Stomach (tissue), 9 donors: Measurements from ENCODE around the gene CCDC51. TPM values are rescaled to one million over a fixed set of nuclear protein-coding genes. Genes with fewer than 3 reads are reported as not detected.

Experiments used
- DNase-seq, 2 donors: peaks; one replicate each; pipeline versions ENCODE4 v3.0.0 to v3.0.0-alpha.2; 2013 to 2019
- H3K27ac ChIP-seq, 5 donors: fragments of 200-600 bp in 4 of 5; sonication (generic) in 4 of 5; one replicate each; pipeline ENCODE4 v1.5.1; 2013 to 2019; ENCODE audit warnings: mild to moderate bottlenecking in 1 of 5, moderate library complexity in 1 of 5
- H3K27me3 ChIP-seq, 3 donors: fragments of 200-600 bp; sonication (generic); one replicate each; pipeline ENCODE4 v1.5.1; 2017 to 2019; ENCODE audit warnings: mixed run types in 1 of 3
- H3K36me3 ChIP-seq, 4 donors: fragments of 200-600 bp; sonication (generic); 1 replicate in 3 of 4; 2 replicates in 1 of 4; pipeline ENCODE4 v1.5.1; 2016 to 2019
- H3K4me1 ChIP-seq, 4 donors: fragments of 200-600 bp; sonication (generic); one replicate each; pipeline ENCODE4 v1.5.1; 2016 to 2019
- H3K4me3 ChIP-seq, 4 donors: fragments of 200-600 bp; sonication (generic) in 3 of 4; one replicate each; pipeline ENCODE4 v1.5.1; 2016 to 2019; ENCODE audit warnings: mild to moderate bottlenecking in 1 of 4
- H3K9me3 ChIP-seq, 4 donors: fragments of 200-600 bp; sonication (generic); one replicate each; pipeline ENCODE4 v1.5.1; 2016 to 2019
- EP300 ChIP-seq: sonication (generic); formaldehyde crosslinking; IDR thresholded peaks from one replicate; pipeline ENCODE4 v1.6.1; 2017; ENCODE audit warnings: antibody characterized with exemption
- POLR2A ChIP-seq, 4 donors: fragments of 450-650 bp; IDR thresholded peaks; one replicate each; pipeline ENCODE4 v1.6.1; 2016; ENCODE audit warnings: antibody characterized with exemption in 4 of 4, control low read depth in 2 of 4, mild to moderate bottlenecking in 1 of 4, moderate library complexity in 1 of 4
- POLR2AphosphoS5 ChIP-seq, 3 donors: sonication (generic); formaldehyde crosslinking; IDR thresholded peaks; one replicate each; pipeline ENCODE4 v1.6.1; 2016; ENCODE audit warnings: antibody characterized with exemption in 3 of 3
- WGBS, 5 donors: extraction: QIAGEN DNeasy Blood & Tissue Kit in 3 of 5; methylation state at CpG; one replicate each; pipeline versions ENCODE4 v1.1.5 to v1.1.7; 2013 to 2018; 5-methylcytosine and 5-hydroxymethylcytosine counted together
- intact Hi-C: fragments of 100-400 bp; cut with DNase I; formaldehyde crosslinking; loops from one replicate; pipeline ENCODE4 v1.15.1; 2023; ENCODE audit warnings: low total_unique reads
- polyA plus RNA-seq, 3 donors: library from polyadenylated mRNA; stranded (reverse); fragments of 200-250 nt; gene quantifications; one replicate each; pipeline ENCODE4 v1.2.3, GENCODE V29; 2013
- total RNA-seq, 5 donors: library from RNA; depleted of rRNA; stranded (reverse); fragments of >200 nt; gene quantifications; one replicate each; pipeline versions ENCODE4 v1.1.0 to v1.2.3, GENCODE V29; 2014 to 2016
- TF ChIP-seq, protein P1 (sequence below), 7 experiments: fragments of 450-650 bp in 4 of 7; fragments of 200-600 bp in 3 of 7; sonication (generic) in 3 of 7; IDR thresholded peaks; one replicate each; pipeline ENCODE4 v1.5.1; 2016 to 2019; ENCODE audit warnings: antibody characterized with exemption in 7 of 7, control low read depth in 2 of 7, mild to moderate bottlenecking in 1 of 7
- donor health status: healthy with polysubstance abuse.
- donor health status: Bipolar disorder and iron deficiency.
- donor health status: healthy.

Gene CCDC51
- total and polyA plus RNA-seq, 8 donors = 1.8 to 12.5 (median 8.3) TPM

- DNase-seq = no peak
- Histone ChIP-seq H3K4me1 (peaks cover 32 to 54% (median 44%) of the 10 kb centered on the region in 4 donors), H3K9me3 (no peaks in the 10 kb centered on the region), H3K4me3 (no peak overlapping the region), H3K27me3 (no peaks in the 10 kb centered on the region), H3K27ac (no peak overlapping the region), H3K36me3 (peaks cover 25 to 72% (median 62%) of the 10 kb centered on the region in 4 donors)
- TF ChIP-seq POLR2A (IDR thresholded peaks at IDR 0.05) = no peak
- TF ChIP-seq EP300 = no peak
- WGBS, 5 donors = 53 to 83% (median 69%) methylated on average over 2 to 3 of the region's 3 CpGs
- intact Hi-C loops = no loop called here
These were observed 17.6 kb downstream of the CCDC51 start for GRCh38 chr3:48422272-48422671.

DNA sequence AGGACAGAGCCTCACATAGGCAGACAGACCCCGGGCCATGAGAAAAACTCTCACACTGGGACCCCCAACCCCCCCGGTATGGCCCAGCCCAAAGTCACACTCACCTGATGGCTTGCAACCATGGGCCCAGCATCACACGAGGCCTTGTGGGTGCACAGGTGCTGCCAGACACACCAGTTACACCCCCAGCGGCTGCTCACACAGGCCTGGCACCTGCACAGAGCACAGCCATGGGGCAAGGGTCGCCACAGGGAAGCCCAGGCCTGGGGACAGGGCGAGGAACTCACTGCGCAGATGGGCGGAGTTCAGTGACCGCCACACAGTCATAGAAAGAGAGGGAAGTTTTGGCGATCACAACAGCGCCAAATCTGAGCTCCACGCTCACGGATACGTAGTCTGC lies 19.4 kb downstream of the CCDC51 start:
- Histone ChIP-seq H3K4me3 (no peak overlapping the region), H3K27me3 (no peaks in the 10 kb centered on the region), H3K4me1 (peaks cover 15 to 37% (median 27%) of the 10 kb centered on the region in 4 donors), H3K36me3 (peaks cover 32 to 89% (median 79%) of the 10 kb centered on the region in 4 donors), H3K9me3 (no peaks in the 10 kb centered on the region), H3K27ac (no peak overlapping the region)
- WGBS, 5 donors = 86 to 93% (median 93%) methylated on average over 10 to 14 of the region's 14 CpGs
- TF ChIP-seq, protein P1, sequence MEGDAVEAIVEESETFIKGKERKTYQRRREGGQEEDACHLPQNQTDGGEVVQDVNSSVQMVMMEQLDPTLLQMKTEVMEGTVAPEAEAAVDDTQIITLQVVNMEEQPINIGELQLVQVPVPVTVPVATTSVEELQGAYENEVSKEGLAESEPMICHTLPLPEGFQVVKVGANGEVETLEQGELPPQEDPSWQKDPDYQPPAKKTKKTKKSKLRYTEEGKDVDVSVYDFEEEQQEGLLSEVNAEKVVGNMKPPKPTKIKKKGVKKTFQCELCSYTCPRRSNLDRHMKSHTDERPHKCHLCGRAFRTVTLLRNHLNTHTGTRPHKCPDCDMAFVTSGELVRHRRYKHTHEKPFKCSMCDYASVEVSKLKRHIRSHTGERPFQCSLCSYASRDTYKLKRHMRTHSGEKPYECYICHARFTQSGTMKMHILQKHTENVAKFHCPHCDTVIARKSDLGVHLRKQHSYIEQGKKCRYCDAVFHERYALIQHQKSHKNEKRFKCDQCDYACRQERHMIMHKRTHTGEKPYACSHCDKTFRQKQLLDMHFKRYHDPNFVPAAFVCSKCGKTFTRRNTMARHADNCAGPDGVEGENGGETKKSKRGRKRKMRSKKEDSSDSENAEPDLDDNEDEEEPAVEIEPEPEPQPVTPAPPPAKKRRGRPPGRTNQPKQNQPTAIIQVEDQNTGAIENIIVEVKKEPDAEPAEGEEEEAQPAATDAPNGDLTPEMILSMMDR (IDR thresholded peaks at IDR 0.05) = no peak
- TF ChIP-seq EP300 (no peak), POLR2A (IDR thresholded peaks at IDR 0.05) (no peak), POLR2AphosphoS5 (IDR thresholded peaks at IDR 0.05) (no peak)
- DNase-seq = no peak
- intact Hi-C loops = no loop called here

- Histone ChIP-seq H3K9me3 (no peaks in the 10 kb centered on the region), H3K36me3 (peaks cover 40 to 99% (median 89%) of the 10 kb centered on the region in 4 donors), H3K4me3 (no peak overlapping the region), H3K27ac (no peak overlapping the region), H3K4me1 (peaks cover 9 to 31% (median 19%) of the 10 kb centered on the region in 4 donors), H3K27me3 (no peaks in the 10 kb centered on the region)
- intact Hi-C loops = loop anchor here (10.0 kb wide), 1 partner anchor 145 kb away; no protein-coding TSS in a partner anchor
- DNase-seq = no peak
- TF ChIP-seq, protein P1 (IDR thresholded peaks at IDR 0.05) = no peak
- no peak for TF ChIP-seq EP300
- no peak for TF ChIP-seq POLR2AphosphoS5 (IDR thresholded peaks at IDR 0.05)
- no peak for TF ChIP-seq POLR2A (IDR thresholded peaks at IDR 0.05)
- WGBS, 5 donors = 90 to 96% (median 91%) methylated on average over 12 to 17 of the region's 17 CpGs
These were observed 20.3 kb downstream of the CCDC51 start for GRCh38 chr3:48419597-48419996.

- peaks cover 9 to 29% (median 17%) of the 10 kb centered on the region in 4 donors for H3K4me1 ChIP-seq
- no peak for TF ChIP-seq POLR2A (IDR thresholded peaks at IDR 0.05)
- no peak for TF ChIP-seq POLR2AphosphoS5 (IDR thresholded peaks at IDR 0.05)
- TF ChIP-seq, protein P1 (IDR thresholded peaks at IDR 0.05) = no peak
- TF ChIP-seq EP300 = no peak
- WGBS, 5 donors = 79 to 98% (median 91%) methylated on average over 7 to 9 of the region's 9 CpGs
- intact Hi-C loops = loop anchor here (10.0 kb wide), 1 partner anchor 144 kb away; no protein-coding TSS in a partner anchor
- no peak overlapping the region for H3K4me3 ChIP-seq
- peaks cover 45 to 100% (median 91%) of the 10 kb centered on the region in 4 donors for H3K36me3 ChIP-seq
- H3K27ac ChIP-seq = no peak overlapping the region
- no peaks in the 10 kb centered on the region for H3K9me3 ChIP-seq
- DNase-seq = no peak
- H3K27me3 ChIP-seq = no peaks in the 10 kb centered on the region
These were observed 20.8 kb downstream of the CCDC51 start for GRCh38 chr3:48419149-48419548.

DNA sequence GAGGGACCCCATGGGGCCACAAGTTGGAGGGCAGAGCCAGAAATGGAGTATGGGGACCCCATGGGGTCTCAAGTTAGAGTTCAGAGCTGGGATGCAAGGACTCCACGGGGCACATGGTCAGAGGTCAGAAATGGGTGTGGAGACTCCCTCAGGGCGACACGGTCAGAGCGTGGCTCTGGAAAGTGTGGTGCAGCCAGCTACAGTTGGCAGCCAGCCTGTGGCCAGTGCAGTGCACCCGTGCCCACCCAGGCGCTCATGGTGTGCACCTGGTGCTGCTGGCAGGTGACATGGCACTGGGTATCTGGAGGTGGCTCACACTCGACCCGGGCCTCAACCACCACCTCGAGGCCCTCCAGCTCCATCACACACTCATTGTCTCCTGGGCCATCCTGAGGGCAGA lies 21.3 kb downstream of the CCDC51 start:
- H3K4me3 ChIP-seq = no peak overlapping the region
- TF ChIP-seq EP300 (no peak), POLR2AphosphoS5 (IDR thresholded peaks at IDR 0.05) (no peak), POLR2A (IDR thresholded peaks at IDR 0.05) (no peak)
- TF ChIP-seq, protein P1 (IDR thresholded peaks at IDR 0.05) = no peak
- H3K9me3 ChIP-seq = no peaks in the 10 kb centered on the region
- H3K27me3 ChIP-seq = no peaks in the 10 kb centered on the region
- intact Hi-C loops = loop anchor here (10.0 kb wide), 1 partner anchor 144 kb away; no protein-coding TSS in a partner anchor
- peaks cover 50 to 100% (median 91%) of the 10 kb centered on the region in 4 donors for H3K36me3 ChIP-seq
- H3K27ac ChIP-seq = no peak overlapping the region
- WGBS, 5 donors = 78 to 92% (median 83%) methylated on average over 6 to 9 of the region's 9 CpGs
- DNase-seq = no peak
- peaks cover 9 to 26% (median 14%) of the 10 kb centered on the region in 4 donors for H3K4me1 ChIP-seq
